Measurements from ENCODE around the gene TGM1. TPM values are rescaled to one million over a fixed set of nuclear protein-coding genes. Genes with fewer than 3 reads are reported as not detected.

Gene TGM1
- total RNA-seq, 4 donors from 2014 or later = 0.20 TPM; not detected in 3

- DNase-seq (no peak), ATAC-seq (no peak)
- TF ChIP-seq POLR2A (IDR thresholded peaks at IDR 0.05) (no peak), CTCF (IDR thresholded peaks at IDR 0.05 in 4 of 5, conservative IDR thresholded peaks at IDR 0.05 in 1 of 5) (no peak)
These were observed 11.1 kb downstream of the TGM1 start for GRCh38 chr14:24251880-24252288.

GRCh38 chr14:24250354-24250753 is 12.6 kb downstream of the TGM1 start:
- intact Hi-C loops (cut with DNase I; ENCODE audit: low total_unique reads) = no loop called here
- Histone ChIP-seq H3K36me3 (no peaks in the 10 kb centered on the region), H3K4me3 (no peak overlapping the region), H3K9me3 (no peaks in the 10 kb centered on the region), H3K4me1 (no peaks in the 10 kb centered on the region), H3K27me3 (no peaks in the 10 kb centered on the region), H3K27ac (no peak overlapping the region)
- in situ Hi-C loops (cut with MboI; ENCODE audit: low sequenced_read_pairs in 4 of 4) = no loop called here
- DNase-seq (no peak), ATAC-seq (no peak)
- TF ChIP-seq POLR2A (IDR thresholded peaks at IDR 0.05) (no peak), CTCF (IDR thresholded peaks at IDR 0.05 in 4 of 5, conservative IDR thresholded peaks at IDR 0.05 in 1 of 5) (no peak)

More at GRCh38 chr14:24251880-24252288, 11.1 kb downstream of the TGM1 start:
- in situ Hi-C loops (cut with MboI; ENCODE audit: low sequenced_read_pairs in 4 of 4) (no loop called here), intact Hi-C loops (cut with DNase I; ENCODE audit: low total_unique reads) (no loop called here)
- Histone ChIP-seq H3K27me3 (no peaks in the 10 kb centered on the region), H3K9me3 (no peaks in the 10 kb centered on the region), H3K4me3 (no peak overlapping the region), H3K36me3 (no peaks in the 10 kb centered on the region), H3K4me1 (no peaks in the 10 kb centered on the region), H3K27ac (no peak overlapping the region)

GRCh38 chr14:24249230-24250021 is 13.6 kb downstream of the TGM1 start:
- intact Hi-C loops (cut with DNase I; ENCODE audit: low total_unique reads) = no loop called here
- DNase-seq (no peak), ATAC-seq (no peak)
- Histone ChIP-seq H3K4me1 (no peaks in the 10 kb centered on the region), H3K9me3 (no peaks in the 10 kb centered on the region), H3K27me3 (no peaks in the 10 kb centered on the region), H3K27ac (no peak overlapping the region), H3K36me3 (no peaks in the 10 kb centered on the region), H3K4me3 (no peak overlapping the region)
- TF ChIP-seq CTCF (IDR thresholded peaks at IDR 0.05 in 4 of 5, conservative IDR thresholded peaks at IDR 0.05 in 1 of 5) (no peak), POLR2A (IDR thresholded peaks at IDR 0.05) (no peak)
- in situ Hi-C loops (cut with MboI; ENCODE audit: low sequenced_read_pairs in 4 of 4) = loop anchor here in 3 of 4 donors (10.0 to 25.0 kb wide), 3 partner anchors 45 to 188 kb away; partner anchors contain the start of genes CBLN3 (in 1 of the 3), CIDEB (in 1 of the 3), DHRS1 (in 1 of the 3) and KHNYN (in 1 of the 3)

GRCh38 chr14:24247422-24247821 is 15.6 kb downstream of the TGM1 start:
- no peak for TF ChIP-seq CTCF (IDR thresholded peaks at IDR 0.05 in 4 of 5, conservative IDR thresholded peaks at IDR 0.05 in 1 of 5)
- TF ChIP-seq POLR2A (IDR thresholded peaks at IDR 0.05) = no peak
- no peaks in the 10 kb centered on the region for H3K27me3 ChIP-seq
- H3K4me3 ChIP-seq = no peak overlapping the region
- H3K4me1 ChIP-seq = peaks cover 0 to 6% of the 10 kb centered on the region in 2 donors
- in situ Hi-C loops (cut with MboI; ENCODE audit: low sequenced_read_pairs in 4 of 4) = loop anchor here in 3 of 4 donors (10.0 to 25.0 kb wide), 3 partner anchors 47 to 190 kb away; partner anchors contain the start of genes CBLN3 (in 1 of the 3), CIDEB (in 1 of the 3), DHRS1 (in 1 of the 3) and KHNYN (in 1 of the 3)
- no peaks in the 10 kb centered on the region for H3K36me3 ChIP-seq
- no peak overlapping the region for H3K27ac ChIP-seq
- intact Hi-C loops (cut with DNase I; ENCODE audit: low total_unique reads) = no loop called here
- no peak for DNase-seq
- ATAC-seq = no peak
- no peaks in the 10 kb centered on the region for H3K9me3 ChIP-seq
